GM23338 (cell line): ENCODE measurements around the gene EEIG2. TPM values are rescaled to one million over a fixed set of nuclear protein-coding genes. Genes with fewer than 3 reads are reported as not detected.

Source experiments
- ATAC-seq: fragments of 200-7000 bp; cut with Tn5 transposase; 3 replicates; pipeline ENCODE4 v1.9.1; 2020
- DNase-seq: peaks from one replicate; pipeline ENCODE4 v3.0.0-alpha.2; 2015; ENCODE audit warnings: low spot score
- H2AFZ ChIP-seq: fragments of 200-600 bp; sonication (generic); 2 replicates; pipeline ENCODE4 v1.8.0; 2016; ENCODE audit warnings: antibody characterized with exemption, mild to moderate bottlenecking, moderate library complexity
- H3F3A ChIP-seq: fragments of 200-600 bp; sonication (generic); replicated peaks from 2 replicates; pipeline ENCODE4 v1.8.0; 2017; ENCODE audit warnings: antibody characterized with exemption, mixed run types, low read depth
- H3K27ac ChIP-seq: fragments of 200-600 bp; sonication (generic); 2 replicates; pipeline ENCODE4 v1.6.1; 2016; ENCODE audit warnings: low read depth
- H3K27me3 ChIP-seq: fragments of 200-600 bp; sonication (generic); 2 replicates; pipeline ENCODE4 v1.8.0; 2016; ENCODE audit warnings: mild to moderate bottlenecking, mixed run types, moderate library complexity; ENCODE audit not compliant: insufficient read depth
- H3K36me3 ChIP-seq: fragments of 200-600 bp; sonication (generic); 2 replicates; pipeline ENCODE4 v1.8.0; 2016; ENCODE audit warnings: mild to moderate bottlenecking; ENCODE audit not compliant: insufficient read depth
- H3K4me1 ChIP-seq: fragments of 200-600 bp; sonication (generic); 2 replicates; pipeline ENCODE4 v1.8.0; 2016; ENCODE audit warnings: mild to moderate bottlenecking, moderate library complexity; ENCODE audit not compliant: insufficient read depth
- H3K4me2 ChIP-seq: fragments of 200-600 bp; sonication (generic); 2 replicates; pipeline ENCODE4 v1.7.1; 2017; ENCODE audit warnings: mixed run types
- H3K4me3 ChIP-seq: fragments of 200-600 bp; sonication (generic); 2 replicates; pipeline ENCODE4 v1.6.1; 2016; ENCODE audit warnings: mixed run types
- H3K79me2 ChIP-seq: fragments of 200-600 bp; sonication (generic); replicated peaks from 2 replicates; pipeline ENCODE4 v1.8.0; 2017; ENCODE audit warnings: mild to moderate bottlenecking; ENCODE audit not compliant: insufficient read depth
- H3K9me2 ChIP-seq: fragments of 200-600 bp; sonication (generic); 2 replicates; pipeline ENCODE4 v1.8.0; 2017; ENCODE audit not compliant: insufficient read depth
- H4K20me1 ChIP-seq: fragments of 200-600 bp; sonication (generic); replicated peaks from 2 replicates; pipeline ENCODE4 v1.8.0; 2017; ENCODE audit warnings: mild to moderate bottlenecking; ENCODE audit not compliant: insufficient read depth
- H3K27ac Mint-ChIP-seq: 2 replicates; pipeline ENCODE4 v1.8.0; 2020; ENCODE audit warnings: inconsistent platforms, mild to moderate bottlenecking, moderate library complexity, mixed read lengths
- H3K27me3 Mint-ChIP-seq: 3 replicates; pipeline ENCODE4 v1.8.0; 2022; ENCODE audit warnings: low read depth, mild to moderate bottlenecking, moderate library complexity, mixed read lengths, inconsistent platforms; ENCODE audit not compliant: insufficient read depth, poor library complexity
- H3K36me3 Mint-ChIP-seq: 3 replicates; pipeline ENCODE4 v1.8.0; 2021; ENCODE audit warnings: low read depth, mild to moderate bottlenecking, inconsistent platforms, moderate library complexity, mixed read lengths
- H3K4me1 Mint-ChIP-seq: 3 replicates; pipeline ENCODE4 v1.8.0; 2020; ENCODE audit warnings: mild to moderate bottlenecking, inconsistent platforms, mixed read lengths
- H3K4me3 Mint-ChIP-seq: 3 replicates; pipeline ENCODE4 v1.8.0; 2021; ENCODE audit warnings: moderate library complexity, mild to moderate bottlenecking, inconsistent platforms, mixed read lengths
- H3K9me3 Mint-ChIP-seq: 3 replicates; pipeline ENCODE4 v1.8.0; 2020; ENCODE audit warnings: moderate library complexity, mild to moderate bottlenecking, inconsistent platforms, mixed read lengths
- CREB1 ChIP-seq: fragments of 250-450 bp; sonication (Bioruptor Pico); IDR thresholded peaks from 2 replicates; pipeline ENCODE4 v1.5.0; 2020; ENCODE audit warnings: low read depth, mild to moderate bottlenecking, moderate library complexity
- EZH2 ChIP-seq: fragments of 200-600 bp; sonication (generic); IDR thresholded peaks from one replicate; pipeline ENCODE4 v1.8.0; 2017; ENCODE audit warnings: antibody characterized with exemption, mild to moderate bottlenecking, low read depth; ENCODE audit not compliant: unreplicated experiment
- EZH2phosphoT487 ChIP-seq: fragments of 200-600 bp; sonication (generic); IDR thresholded peaks from one replicate; pipeline ENCODE4 v1.8.1; 2018; ENCODE audit warnings: antibody characterized with exemption; ENCODE audit not compliant: unreplicated experiment
- JUNB ChIP-seq: IDR thresholded peaks from one replicate; pipeline ENCODE4 v1.6.1; 2016; ENCODE audit warnings: antibody characterized with exemption; ENCODE audit not compliant: unreplicated experiment
- NANOG ChIP-seq: IDR thresholded peaks from 2 replicates; pipeline ENCODE4 v1.6.1; 2016; ENCODE audit warnings: antibody characterized with exemption, borderline replicate concordance
- POLR2AphosphoS5 ChIP-seq: IDR thresholded peaks from 2 replicates; pipeline ENCODE4 v1.6.1; 2016; ENCODE audit warnings: antibody characterized with exemption, low read depth
- STAT1 ChIP-seq: IDR thresholded peaks from one replicate; pipeline ENCODE4 v1.6.1; 2016; ENCODE audit warnings: antibody characterized with exemption; ENCODE audit not compliant: unreplicated experiment
- ZNF114 ChIP-seq: fragments of 250-450 bp; sonication (Bioruptor Pico); IDR thresholded peaks from 2 replicates; pipeline ENCODE4 v1.5.0; 2020; ENCODE audit warnings: mild to moderate bottlenecking, moderate library complexity
- polyA plus RNA-seq: library from polyadenylated mRNA; unstranded; fragments of >200 nt; fragmentation: Nextera tagmentation; extraction: Ambion mirVana; gene quantifications from 2 replicates; pipeline ENCODE4 v1.2.1, GENCODE V29; 2016
- total RNA-seq: library from RNA; depleted of rRNA; stranded (reverse); fragments of >200 nt; shearing (Covaris generic); gene quantifications from 2 replicates; pipeline ENCODE4 v1.2.3, GENCODE V29; 2014
- TF ChIP-seq, protein P1 (sequence below): IDR thresholded peaks from one replicate; pipeline ENCODE4 v1.6.1; 2018; ENCODE audit warnings: antibody characterized with exemption; ENCODE audit not compliant: unreplicated experiment
- TF ChIP-seq, protein P2 (sequence below), 2 experiments: fragments of 200-600 bp in 1 of 2; sonication (generic) in 1 of 2; conservative IDR thresholded peaks; 2 replicates each; pipeline versions ENCODE4 v1.5.1 to v1.6.1; 2016 to 2017; ENCODE audit warnings: antibody characterized with exemption in 2 of 2, low read depth in 2 of 2, mild to moderate bottlenecking in 2 of 2, moderate library complexity in 1 of 2
- TF ChIP-seq, protein P3 (sequence below): IDR thresholded peaks from 2 replicates; pipeline ENCODE4 v1.6.1; 2016; ENCODE audit warnings: antibody characterized with exemption

The EEIG2 gene
- total and polyA plus RNA-seq, 2 experiments from 2014 or later, result 7.9 to 44.5 TPM

DNA sequence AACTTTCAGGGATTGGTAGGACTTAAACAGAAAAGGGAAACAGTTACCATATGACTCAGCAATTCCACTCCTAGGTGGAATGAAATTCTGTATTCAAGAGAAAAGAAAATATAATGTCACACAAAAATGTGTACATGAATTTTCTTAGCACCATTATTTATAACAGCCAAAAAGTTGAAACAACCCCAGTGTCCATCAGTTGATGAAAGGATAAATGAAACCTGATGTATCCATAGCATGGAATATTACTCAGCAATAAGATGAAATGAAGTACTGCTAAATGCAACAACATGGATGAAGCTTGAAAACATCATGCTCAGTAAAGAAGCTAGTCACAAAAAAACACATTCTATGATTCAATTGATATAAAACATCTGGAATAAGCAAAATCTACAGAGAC lies 15.5 kb downstream of the EEIG2 start:
- H3K4me2 ChIP-seq, result no peak overlapping the region
- no peaks in the 10 kb centered on the region for H3K4me1 ChIP-seq
- H3K4me1 Mint-ChIP-seq, result no peaks in the 10 kb centered on the region
- no peaks in the 10 kb centered on the region for H3F3A ChIP-seq
- peaks cover 24% of the 10 kb centered on the region for H3K36me3 Mint-ChIP-seq
- ATAC-seq (no peak), DNase-seq (no peak)
- no peak for TF ChIP-seq JUNB
- TF ChIP-seq, protein P1, sequence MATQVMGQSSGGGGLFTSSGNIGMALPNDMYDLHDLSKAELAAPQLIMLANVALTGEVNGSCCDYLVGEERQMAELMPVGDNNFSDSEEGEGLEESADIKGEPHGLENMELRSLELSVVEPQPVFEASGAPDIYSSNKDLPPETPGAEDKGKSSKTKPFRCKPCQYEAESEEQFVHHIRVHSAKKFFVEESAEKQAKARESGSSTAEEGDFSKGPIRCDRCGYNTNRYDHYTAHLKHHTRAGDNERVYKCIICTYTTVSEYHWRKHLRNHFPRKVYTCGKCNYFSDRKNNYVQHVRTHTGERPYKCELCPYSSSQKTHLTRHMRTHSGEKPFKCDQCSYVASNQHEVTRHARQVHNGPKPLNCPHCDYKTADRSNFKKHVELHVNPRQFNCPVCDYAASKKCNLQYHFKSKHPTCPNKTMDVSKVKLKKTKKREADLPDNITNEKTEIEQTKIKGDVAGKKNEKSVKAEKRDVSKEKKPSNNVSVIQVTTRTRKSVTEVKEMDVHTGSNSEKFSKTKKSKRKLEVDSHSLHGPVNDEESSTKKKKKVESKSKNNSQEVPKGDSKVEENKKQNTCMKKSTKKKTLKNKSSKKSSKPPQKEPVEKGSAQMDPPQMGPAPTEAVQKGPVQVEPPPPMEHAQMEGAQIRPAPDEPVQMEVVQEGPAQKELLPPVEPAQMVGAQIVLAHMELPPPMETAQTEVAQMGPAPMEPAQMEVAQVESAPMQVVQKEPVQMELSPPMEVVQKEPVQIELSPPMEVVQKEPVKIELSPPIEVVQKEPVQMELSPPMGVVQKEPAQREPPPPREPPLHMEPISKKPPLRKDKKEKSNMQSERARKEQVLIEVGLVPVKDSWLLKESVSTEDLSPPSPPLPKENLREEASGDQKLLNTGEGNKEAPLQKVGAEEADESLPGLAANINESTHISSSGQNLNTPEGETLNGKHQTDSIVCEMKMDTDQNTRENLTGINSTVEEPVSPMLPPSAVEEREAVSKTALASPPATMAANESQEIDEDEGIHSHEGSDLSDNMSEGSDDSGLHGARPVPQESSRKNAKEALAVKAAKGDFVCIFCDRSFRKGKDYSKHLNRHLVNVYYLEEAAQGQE, result no peak
- TF ChIP-seq NANOG, result no peak
- TF ChIP-seq EZH2phosphoT487, result no peak
- TF ChIP-seq, protein P2, sequence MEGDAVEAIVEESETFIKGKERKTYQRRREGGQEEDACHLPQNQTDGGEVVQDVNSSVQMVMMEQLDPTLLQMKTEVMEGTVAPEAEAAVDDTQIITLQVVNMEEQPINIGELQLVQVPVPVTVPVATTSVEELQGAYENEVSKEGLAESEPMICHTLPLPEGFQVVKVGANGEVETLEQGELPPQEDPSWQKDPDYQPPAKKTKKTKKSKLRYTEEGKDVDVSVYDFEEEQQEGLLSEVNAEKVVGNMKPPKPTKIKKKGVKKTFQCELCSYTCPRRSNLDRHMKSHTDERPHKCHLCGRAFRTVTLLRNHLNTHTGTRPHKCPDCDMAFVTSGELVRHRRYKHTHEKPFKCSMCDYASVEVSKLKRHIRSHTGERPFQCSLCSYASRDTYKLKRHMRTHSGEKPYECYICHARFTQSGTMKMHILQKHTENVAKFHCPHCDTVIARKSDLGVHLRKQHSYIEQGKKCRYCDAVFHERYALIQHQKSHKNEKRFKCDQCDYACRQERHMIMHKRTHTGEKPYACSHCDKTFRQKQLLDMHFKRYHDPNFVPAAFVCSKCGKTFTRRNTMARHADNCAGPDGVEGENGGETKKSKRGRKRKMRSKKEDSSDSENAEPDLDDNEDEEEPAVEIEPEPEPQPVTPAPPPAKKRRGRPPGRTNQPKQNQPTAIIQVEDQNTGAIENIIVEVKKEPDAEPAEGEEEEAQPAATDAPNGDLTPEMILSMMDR (conservative IDR thresholded peaks at IDR 0.05; ENCODE audit: low read depth in 2 of 2), result no peak
- TF ChIP-seq POLR2AphosphoS5, result no peak
- no peak for TF ChIP-seq STAT1
- H3K4me3 Mint-ChIP-seq, result no peak overlapping the region
- H3K4me3 ChIP-seq, result no peak overlapping the region
- H3K9me3 Mint-ChIP-seq, result peaks cover 15% of the 10 kb centered on the region
- H3K27ac ChIP-seq, result no peak overlapping the region
- H4K20me1 ChIP-seq, result peaks cover 5% of the 10 kb centered on the region; the same call in 1 of the 2 replicates
- H3K36me3 ChIP-seq, result no peaks in the 10 kb centered on the region; the same call in 1 of the 2 replicates
- no peak overlapping the region for H2AFZ ChIP-seq
- no peak overlapping the region for H3K27ac Mint-ChIP-seq
- no peaks in the 10 kb centered on the region for H3K27me3 ChIP-seq
- H3K9me2 ChIP-seq, result 0 out of 2 replicates have a peak, but pooled peaks cover 5% of the 10 kb centered on the region
- H3K27me3 Mint-ChIP-seq, result peaks cover 3% of the 10 kb centered on the region
- H3K79me2 ChIP-seq, result peaks cover 61% of the 10 kb centered on the region

DNA sequence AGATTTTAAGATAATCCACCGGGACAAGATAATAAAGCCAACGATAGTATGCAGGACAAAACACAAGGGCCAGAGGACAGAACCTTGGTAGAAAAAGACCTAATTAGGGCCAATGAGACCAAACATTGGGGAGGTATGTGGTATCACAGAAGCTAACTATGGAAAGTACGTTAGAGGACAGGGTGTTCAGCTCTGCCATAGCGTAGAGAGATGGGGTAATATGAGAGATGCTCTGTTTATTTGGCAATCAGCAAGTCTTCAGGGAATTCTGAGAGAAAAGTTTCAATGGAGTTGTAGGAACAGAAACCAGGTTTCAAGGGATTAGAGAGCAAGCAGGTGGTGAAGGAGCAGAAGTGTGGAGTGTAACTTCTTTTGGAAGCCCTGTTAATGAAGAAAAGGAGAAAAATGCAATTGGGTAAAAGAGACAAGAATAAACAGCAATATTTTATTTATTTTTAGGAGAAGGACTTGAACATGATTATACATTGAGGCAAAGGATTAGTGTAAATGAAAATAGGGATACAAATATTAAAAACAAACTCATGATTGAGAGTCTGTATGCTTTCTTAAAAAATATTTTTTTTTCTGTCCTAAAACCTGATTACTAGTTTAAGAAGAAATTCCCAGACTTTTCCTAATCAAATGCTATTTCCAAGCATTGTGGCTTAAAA lies 24.0 kb downstream of the EEIG2 start:
- no peak overlapping the region for H3K27ac Mint-ChIP-seq
- H2AFZ ChIP-seq, result no peak overlapping the region
- H3K79me2 ChIP-seq, result peaks cover 89% of the 10 kb centered on the region
- 0 out of 2 replicates have a peak, but pooled peaks cover 5% of the 10 kb centered on the region for H3K9me2 ChIP-seq
- DNase-seq (no peak), ATAC-seq (no peak)
- no peaks in the 10 kb centered on the region for H3K27me3 ChIP-seq
- H3K4me2 ChIP-seq, result no peak overlapping the region
- no peaks in the 10 kb centered on the region for H3K27me3 Mint-ChIP-seq
- H3F3A ChIP-seq, result no peaks in the 10 kb centered on the region
- no peak overlapping the region for H3K4me3 ChIP-seq
- no peaks in the 10 kb centered on the region; the same call in 1 of the 2 replicates for H3K36me3 ChIP-seq
- peaks cover 15% of the 10 kb centered on the region; the same call in 1 of the 2 replicates for H3K4me1 ChIP-seq
- peaks cover 21% of the 10 kb centered on the region for H3K9me3 Mint-ChIP-seq
- H4K20me1 ChIP-seq, result peaks cover 22% of the 10 kb centered on the region
- H3K4me1 Mint-ChIP-seq, result peaks cover 12% of the 10 kb centered on the region; the same call in 2 of the 3 replicates
- H3K27ac ChIP-seq, result no peak overlapping the region
- no peak overlapping the region for H3K4me3 Mint-ChIP-seq
- H3K36me3 Mint-ChIP-seq, result peaks cover 21% of the 10 kb centered on the region
- no peak for TF ChIP-seq EZH2phosphoT487
- TF ChIP-seq EZH2, result no peak
- TF ChIP-seq POLR2AphosphoS5, result no peak
- TF ChIP-seq, protein P3, sequence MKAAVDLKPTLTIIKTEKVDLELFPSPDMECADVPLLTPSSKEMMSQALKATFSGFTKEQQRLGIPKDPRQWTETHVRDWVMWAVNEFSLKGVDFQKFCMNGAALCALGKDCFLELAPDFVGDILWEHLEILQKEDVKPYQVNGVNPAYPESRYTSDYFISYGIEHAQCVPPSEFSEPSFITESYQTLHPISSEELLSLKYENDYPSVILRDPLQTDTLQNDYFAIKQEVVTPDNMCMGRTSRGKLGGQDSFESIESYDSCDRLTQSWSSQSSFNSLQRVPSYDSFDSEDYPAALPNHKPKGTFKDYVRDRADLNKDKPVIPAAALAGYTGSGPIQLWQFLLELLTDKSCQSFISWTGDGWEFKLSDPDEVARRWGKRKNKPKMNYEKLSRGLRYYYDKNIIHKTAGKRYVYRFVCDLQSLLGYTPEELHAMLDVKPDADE, result no peak
- TF ChIP-seq ZNF114 (CRISPR knock-in tag), result no peak
- no peak for TF ChIP-seq STAT1
- TF ChIP-seq NANOG, result no peak
- TF ChIP-seq, protein P2 (conservative IDR thresholded peaks at IDR 0.05; ENCODE audit: low read depth in 2 of 2), result no peak
- TF ChIP-seq CREB1 (CRISPR knock-in tag), result no peak
- no peak for TF ChIP-seq JUNB
